ENCODE results near the gene IL4R. TPM values are rescaled to one million over a fixed set of nuclear protein-coding genes. Genes with fewer than 3 reads are reported as not detected.

Gene IL4R
- total RNA-seq, 1 experiment from 2014 or later, result 28.6 TPM

GRCh38 chr16:27341971-27342370, 28.2 kb downstream of the IL4R start:
- H3K27ac Mint-ChIP-seq, result peak overlapping the region in 2 of 3 experiments; percentile 27 to 39; a peak in 2 of 7 replicates
- Histone ChIP-seq H3K27me3 (ENCODE audit: insufficient read depth, low read length) (no peaks in the 10 kb centered on the region), H3K4me1 (ENCODE audit: insufficient read depth, low read length) (no peaks in the 10 kb centered on the region), H3K14ac (ENCODE audit: insufficient read depth, low read length) (no peak overlapping the region), H2BK120ac (ENCODE audit: low read depth, low read length, poor library complexity, severe bottlenecking) (no peak overlapping the region), H2BK12ac (ENCODE audit: insufficient read length, low read depth, low read length) (no peak overlapping the region), H2AK5ac (ENCODE audit: insufficient read length, low read length) (no peak overlapping the region), H3T11ph (ENCODE audit: low read length) (no peak overlapping the region), H2BK15ac (ENCODE audit: low read depth, low read length) (no peak overlapping the region), H3K9me3 (ENCODE audit: control insufficient read depth, low read depth, low read length) (no peaks in the 10 kb centered on the region), H4K91ac (ENCODE audit: insufficient read length, low read depth, low read length) (no peak overlapping the region), H3K79me1 (ENCODE audit: insufficient read depth, low read depth, low read length, poor library complexity, severe bottlenecking) (no peaks in the 10 kb centered on the region), H2BK20ac (ENCODE audit: low read depth, low read length, poor library complexity, severe bottlenecking) (no peak overlapping the region), H3K79me2 (ENCODE audit: insufficient read depth, low read length) (no peaks in the 10 kb centered on the region), H4K20me1 (ENCODE audit: control insufficient read depth, insufficient read depth, insufficient read length) (no peaks in the 10 kb centered on the region), H3K18ac (ENCODE audit: insufficient read length, low read depth, low read length) (no peak overlapping the region), H4K5ac (ENCODE audit: insufficient read length, low read depth, low read length) (no peak overlapping the region), H3K9ac (ENCODE audit: extremely low read depth, insufficient read length, low read length) (no peak overlapping the region), H3K4ac (ENCODE audit: low read depth, low read length) (no peak overlapping the region), H3K23ac (ENCODE audit: insufficient read length, low read depth, low read length) (no peak overlapping the region), H3K4me2 (ENCODE audit: insufficient read depth, insufficient read length, low read length) (no peak overlapping the region), H3K27ac (ENCODE audit: insufficient read length, low read depth, low read length) (no peak overlapping the region), H4K8ac (replicated peaks; ENCODE audit: insufficient read length, low read depth, low read length) (no peak overlapping the region), H3K56ac (ENCODE audit: insufficient read length, low read depth, low read length) (no peak overlapping the region), H2AFZ (ENCODE audit: low read length) (no peak overlapping the region), H3K23me2 (ENCODE audit: insufficient read length, low read depth, low read length, poor library complexity, severe bottlenecking) (no peaks in the 10 kb centered on the region), H2BK5ac (ENCODE audit: insufficient read length, low read length) (no peak overlapping the region)
- peaks cover 32 to 55% (median 37%) of the 10 kb centered on the region in 3 experiments for H3K36me3 Mint-ChIP-seq (ENCODE audit: insufficient read depth in 1 of 3, low read depth in 3 of 3)
- no CpG with 5 or more reads among the region's 11 CpGs for WGBS (ENCODE audit: extremely low coverage, insufficient read length, low lambda C conversion rate)
- peaks cover 4 to 6% of the 10 kb centered on the region in 2 experiments; a peak in 3 of 5 replicates for H3K9me3 Mint-ChIP-seq
- H3K4me3 Mint-ChIP-seq, result no peak overlapping the region
- TF ChIP-seq CTCF (conservative IDR thresholded peaks at IDR 0.05), result no peak
- H3K4me1 Mint-ChIP-seq, result peaks cover 0 to 2% of the 10 kb centered on the region in 2 experiments; a peak in 1 of 4 replicates
- peaks cover 2% of the 10 kb centered on the region; the same call in 1 of the 2 replicates for H3K27me3 Mint-ChIP-seq (ENCODE audit: low read depth)
- DNase-seq, result no peak
